Cardiac ventricle fibroblast (primary cell): ENCODE results near the gene TMC3. TPM values are rescaled to one million over a fixed set of nuclear protein-coding genes. Genes with fewer than 3 reads are reported as not detected.

Experiments used
- total RNA-seq: library from RNA; depleted of rRNA; stranded (reverse); fragments of >200 nt; gene quantifications from 2 replicates; pipeline ENCODE4 v1.2.3, GENCODE V29; 2015

TMC3 gene
- total RNA-seq: not detected in 2 replicates

GRCh38 chr15:81373775-81374395 is at the start of gene TMC3:
TMC3 (minus strand) TSS chr15:81374213; CDS start chr15:81374077, 136 bp downstream.

GRCh38 chr15:81323944-81324881 is 49.8 kb downstream of the TMC3 start, which contains the start of gene STARD5:
STARD5 (minus strand) TSS chr15:81324141; CDS start chr15:81324099, 42 bp downstream.

Other genes with a start within 250 kb of the TMC3 start
- gene CFAP161, start 239.9 kb downstream of the TMC3 start, total RNA-seq: 0.05 TPM in 1 of 2 replicates, not detected in the other
- 6.2 and 6.4 TPM in 2 replicates for gene IL16, start 177.3 kb downstream of the TMC3 start, total RNA-seq
- 10.6 and 13.3 TPM in 2 replicates for gene STARD5, start 50.1 kb downstream of the TMC3 start, total RNA-seq